Measurements from ENCODE around the gene PPT1. TPM values are rescaled to one million over a fixed set of nuclear protein-coding genes. Genes with fewer than 3 reads are reported as not detected.

The PPT1 gene
- 10 to 100 TPM; 53.0 to 90.6 (median 65.7) TPM for total RNA-seq

DNA sequence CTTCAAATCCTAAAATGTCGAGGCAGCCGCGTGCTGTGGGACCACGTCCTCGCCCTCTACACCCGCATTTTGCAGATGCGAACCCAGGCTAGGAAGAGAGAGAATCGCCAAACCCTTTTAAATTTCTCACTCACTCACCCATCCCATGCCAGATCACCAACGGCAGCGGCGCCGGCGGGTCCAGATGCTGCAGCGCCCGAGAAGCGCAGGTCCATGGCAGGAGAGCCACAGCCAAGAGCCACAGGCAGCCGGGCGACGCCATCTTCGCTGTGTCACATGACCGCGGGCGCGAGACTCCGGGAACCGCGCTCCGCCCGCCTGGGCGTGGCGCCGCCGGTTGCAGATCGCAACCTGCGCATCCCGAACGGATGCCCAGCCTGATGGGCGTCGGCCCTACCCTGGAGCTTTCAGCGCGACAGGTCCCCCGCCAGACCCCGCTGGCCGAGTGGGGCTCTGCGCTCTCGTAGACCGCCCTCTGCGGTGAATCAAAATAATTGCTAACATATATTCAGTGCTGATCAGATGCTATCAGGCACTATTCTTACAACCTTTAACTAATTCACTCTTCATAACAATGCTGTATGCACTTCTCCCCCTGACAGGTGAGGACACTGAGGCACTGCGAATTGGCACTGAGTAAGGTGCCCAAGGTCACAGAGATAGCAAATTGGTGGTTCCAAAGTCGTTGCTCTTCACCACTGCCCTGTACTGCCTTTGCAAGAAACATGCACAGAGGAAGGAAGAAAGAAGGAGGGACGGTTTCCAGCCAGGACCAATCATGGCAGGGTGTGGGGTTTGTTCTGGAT, at the start of gene PPT1:
Gene PPT1 (minus strand): TSS at position 276 of the 806 bp plus-strand sequence. CDS start 14 bp downstream, at position 262.
- TF ChIP-seq POLR2AphosphoS5 (IDR thresholded peaks at IDR 0.05) (peak; percentile 56), POLR2A (IDR thresholded peaks at IDR 0.05) (peak in 1 of 2 donors; percentile 21), EP300 (IDR thresholded peaks at IDR 0.05) (no peak)
- TF ChIP-seq, protein P1, sequence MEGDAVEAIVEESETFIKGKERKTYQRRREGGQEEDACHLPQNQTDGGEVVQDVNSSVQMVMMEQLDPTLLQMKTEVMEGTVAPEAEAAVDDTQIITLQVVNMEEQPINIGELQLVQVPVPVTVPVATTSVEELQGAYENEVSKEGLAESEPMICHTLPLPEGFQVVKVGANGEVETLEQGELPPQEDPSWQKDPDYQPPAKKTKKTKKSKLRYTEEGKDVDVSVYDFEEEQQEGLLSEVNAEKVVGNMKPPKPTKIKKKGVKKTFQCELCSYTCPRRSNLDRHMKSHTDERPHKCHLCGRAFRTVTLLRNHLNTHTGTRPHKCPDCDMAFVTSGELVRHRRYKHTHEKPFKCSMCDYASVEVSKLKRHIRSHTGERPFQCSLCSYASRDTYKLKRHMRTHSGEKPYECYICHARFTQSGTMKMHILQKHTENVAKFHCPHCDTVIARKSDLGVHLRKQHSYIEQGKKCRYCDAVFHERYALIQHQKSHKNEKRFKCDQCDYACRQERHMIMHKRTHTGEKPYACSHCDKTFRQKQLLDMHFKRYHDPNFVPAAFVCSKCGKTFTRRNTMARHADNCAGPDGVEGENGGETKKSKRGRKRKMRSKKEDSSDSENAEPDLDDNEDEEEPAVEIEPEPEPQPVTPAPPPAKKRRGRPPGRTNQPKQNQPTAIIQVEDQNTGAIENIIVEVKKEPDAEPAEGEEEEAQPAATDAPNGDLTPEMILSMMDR (IDR thresholded peaks at IDR 0.05): peak in 2 of 4 experiments; percentile 11 to 48
- 0% methylated on average over 3 to 24 of the region's 51 CpGs for WGBS, 2 donors (ENCODE audit: low coverage in 1 of 2)
- peaks cover 0 to 15% of the 10 kb centered on the region in 2 donors for H3K36me3 ChIP-seq
- H3K4me3 ChIP-seq: peak within 1 kb of the TSS; percentile 49 to 62
- peaks cover 0 to under 1% (median 0%) of the 10 kb centered on the region in 3 donors for H3K9me3 ChIP-seq
- H3K27ac ChIP-seq: peak within 1 kb of the TSS in 3 of 4 donors; percentile 75 to 80 (median 80)
- peak; percentile 94 for ATAC-seq
- peaks cover 9% of the 10 kb centered on the region for H3K27me3 ChIP-seq
- H3K4me1 ChIP-seq: peaks cover 0 to 27% (median 3%) of the 10 kb centered on the region in 3 donors

DNA sequence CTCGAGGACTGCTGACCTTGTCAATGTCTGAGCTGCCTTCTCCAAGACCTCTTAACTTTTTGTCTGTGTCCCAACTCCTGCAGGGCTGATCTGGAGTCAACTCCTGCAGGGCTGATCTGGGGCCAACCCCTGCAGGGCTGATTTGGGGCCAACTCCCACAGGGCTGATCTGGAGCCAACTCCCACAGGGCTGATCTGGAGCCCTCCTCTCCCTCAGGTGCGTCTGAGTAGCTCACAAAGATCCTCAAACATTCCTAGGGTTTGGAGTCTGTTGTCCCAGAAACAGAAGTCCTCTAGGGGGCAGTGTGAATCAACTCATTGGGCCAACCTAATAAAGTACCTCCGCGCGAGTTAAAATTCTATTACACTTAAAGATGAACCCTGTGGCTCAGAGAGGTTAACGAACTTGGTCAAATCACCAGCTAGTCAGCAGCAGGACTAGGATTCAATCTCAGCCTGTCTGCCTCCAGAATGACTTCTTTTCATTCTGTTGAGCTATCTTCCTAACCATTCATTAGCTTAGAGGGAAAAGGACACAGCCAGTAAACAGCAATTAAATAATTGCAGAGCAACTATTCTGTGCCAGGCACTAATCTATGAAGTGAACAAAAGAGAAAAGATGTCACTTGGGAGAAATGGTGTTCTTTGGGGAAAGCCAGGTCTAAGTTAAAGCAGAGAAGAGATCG, 47.0 kb upstream of the PPT1 start:
- Histone ChIP-seq H3K27ac (no peak overlapping the region), H3K4me1 (peaks cover 0 to 3% (median 0%) of the 10 kb centered on the region in 3 donors), H3K9me3 (no peaks in the 10 kb centered on the region), H3K27me3 (peaks cover 29% of the 10 kb centered on the region), H3K36me3 (no peaks in the 10 kb centered on the region), H3K4me3 (no peak overlapping the region)
- no peak for TF ChIP-seq POLR2A (IDR thresholded peaks at IDR 0.05)
- TF ChIP-seq, protein P1 (IDR thresholded peaks at IDR 0.05): peak; percentile 65 to 80 (median 71)
- WGBS, 2 donors (ENCODE audit: low coverage in 1 of 2): 15 to 17% methylated on average over 4 to 6 of the region's 7 CpGs
- ATAC-seq: peak; percentile 75

DNA sequence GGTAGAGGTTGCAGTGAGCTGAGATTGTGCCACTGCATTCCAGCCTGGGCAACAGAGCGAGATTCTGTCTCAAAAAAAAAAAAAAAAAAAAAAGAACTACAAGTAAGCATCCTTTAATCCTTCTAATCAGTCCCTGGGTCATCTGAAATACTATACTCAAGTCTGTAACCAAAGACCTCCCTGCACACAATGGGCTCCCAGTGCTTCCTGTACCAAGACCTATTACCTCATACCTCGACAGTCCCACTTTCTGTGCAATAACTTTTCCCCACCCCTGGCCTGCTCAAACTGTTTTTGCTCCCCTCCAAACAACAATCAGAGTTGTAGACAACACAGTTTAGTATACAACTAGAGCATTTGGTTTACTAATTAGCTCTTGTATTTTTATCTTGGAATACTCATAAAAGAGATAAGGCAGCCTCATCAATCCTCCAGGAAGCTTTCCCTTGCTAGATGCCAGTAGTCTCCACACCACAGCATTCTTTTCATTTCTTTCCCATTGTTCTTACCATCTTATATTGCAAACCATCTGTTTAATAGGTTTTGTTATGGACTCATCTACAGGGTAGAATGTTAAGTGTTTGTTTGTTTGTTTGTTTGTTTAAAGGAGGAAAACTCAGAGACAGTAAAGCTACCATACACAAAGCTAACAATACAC, 45.0 kb upstream of the PPT1 start:
- 51 to 56% methylated on average over 2 of the region's 2 CpGs for WGBS, 2 donors (ENCODE audit: low coverage in 1 of 2)
- H3K4me1 ChIP-seq: peaks cover 0 to 3% (median 0%) of the 10 kb centered on the region in 3 donors
- TF ChIP-seq EP300 (IDR thresholded peaks at IDR 0.05): no peak
- TF ChIP-seq POLR2AphosphoS5 (IDR thresholded peaks at IDR 0.05): no peak
- TF ChIP-seq, protein P1 (IDR thresholded peaks at IDR 0.05): no peak
- TF ChIP-seq POLR2A (IDR thresholded peaks at IDR 0.05): no peak

DNA sequence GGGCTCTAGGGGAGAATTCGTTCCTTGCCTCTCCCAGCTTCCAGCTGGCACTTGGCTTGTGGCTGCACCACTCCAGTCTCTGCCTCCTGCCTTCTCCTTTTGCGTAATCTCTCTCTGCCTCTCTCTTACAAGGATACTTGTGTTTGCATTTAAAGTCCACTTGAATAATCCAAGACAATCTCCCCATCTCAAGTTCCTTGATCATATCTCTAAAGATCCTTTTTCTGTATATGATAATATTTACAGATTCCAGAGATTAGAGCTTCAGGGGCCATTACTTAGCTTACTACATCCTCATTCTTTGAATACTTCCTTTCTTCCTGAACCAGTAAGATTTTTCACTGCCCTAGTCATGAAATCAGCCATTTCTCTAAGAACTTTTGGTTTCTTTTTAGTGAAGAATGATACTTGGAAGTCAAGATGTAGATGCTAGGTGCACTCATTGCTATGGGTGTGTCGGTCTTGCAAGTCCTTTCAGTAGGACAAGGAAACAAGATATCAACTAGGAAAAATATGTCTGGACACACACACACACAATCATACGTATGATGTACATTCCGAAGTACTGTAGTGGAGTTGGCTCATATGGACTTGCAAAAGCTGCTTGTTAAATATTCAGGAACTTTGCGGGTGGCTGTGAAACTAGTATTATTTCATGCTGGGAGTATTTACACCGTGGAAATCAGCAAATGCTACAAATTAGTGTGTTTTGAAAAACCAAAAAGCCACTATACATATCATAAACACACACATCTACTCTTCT, 43.3 kb upstream of the PPT1 start:
- WGBS, 2 donors (ENCODE audit: low coverage in 1 of 2): 68 to 88% methylated on average over 4 to 7 of the region's 7 CpGs
- Histone ChIP-seq H3K4me3 (no peak overlapping the region), H3K4me1 (peaks cover 0 to 3% (median 0%) of the 10 kb centered on the region in 3 donors), H3K36me3 (no peaks in the 10 kb centered on the region), H3K9me3 (no peaks in the 10 kb centered on the region), H3K27me3 (peaks cover 7% of the 10 kb centered on the region), H3K27ac (no peak overlapping the region)
- no peak for TF ChIP-seq POLR2A (IDR thresholded peaks at IDR 0.05)
- TF ChIP-seq, protein P1 (IDR thresholded peaks at IDR 0.05): no peak
- no peak for ATAC-seq

More for the DNA sequence above, 45.0 kb upstream of the PPT1 start:
- Histone ChIP-seq H3K27ac (no peak overlapping the region), H3K4me3 (no peak overlapping the region), H3K9me3 (no peaks in the 10 kb centered on the region), H3K27me3 (peaks cover 20% of the 10 kb centered on the region), H3K36me3 (no peaks in the 10 kb centered on the region)
- ATAC-seq: no peak

Measured in gastroesophageal sphincter (tissue), 4 donors.